Activated naive CD8-positive, alpha-beta T cell treated with anti-CD3 and anti-CD28 coated beads, Interleukin-2, amount 10 ng/mL, durations not matched to agents 7 days and 5 days (primary cell): ENCODE results near the gene PNKP. TPM values are rescaled to one million over a fixed set of nuclear protein-coding genes. Genes with fewer than 3 reads are reported as not detected.
A peak's percentile ranks its signal among the peaks of the same experiment; 100 is the strongest.

Source experiments
- ATAC-seq: fragments of 150-1000 bp; cut with Tn5 transposase; one replicate; pipeline ENCODE4 v1.10.0; 2021; ENCODE audit warnings: low read depth, moderate library complexity
- POLR2A ChIA-PET: fragments of 350-600 bp; sonication (Branson Sonifier 250); formaldehyde crosslinking; loops from one replicate; lab custom pipeline; 2021; ENCODE audit warnings: antibody characterized with exemption; lab: Charles Lee
- DNase-seq: peaks from one replicate; pipeline ENCODE4 v3.0.0; 2021
- H3K27ac Mint-ChIP-seq: one replicate; pipeline ENCODE4 v1.8.0; 2022; ENCODE audit warnings: mild to moderate bottlenecking, mixed read lengths
- H3K27me3 Mint-ChIP-seq: one replicate; pipeline ENCODE4 v1.8.0; 2022; ENCODE audit warnings: mild to moderate bottlenecking, moderate library complexity, mixed read lengths
- H3K36me3 Mint-ChIP-seq: one replicate; pipeline ENCODE4 v1.8.0; 2021; ENCODE audit warnings: mild to moderate bottlenecking, mixed read lengths
- H3K4me1 Mint-ChIP-seq: one replicate; pipeline ENCODE4 v1.8.0; 2021; ENCODE audit warnings: mixed read lengths
- H3K4me3 Mint-ChIP-seq: one replicate; pipeline ENCODE4 v1.8.0; 2022; ENCODE audit warnings: mild to moderate bottlenecking, moderate library complexity, mixed read lengths
- H3K9me3 Mint-ChIP-seq: one replicate; pipeline ENCODE4 v1.8.0; 2021; ENCODE audit warnings: mixed read lengths
- total RNA-seq, 2 experiments: library from RNA; stranded (reverse); gene quantifications; one replicate each; pipeline ENCODE4 v1.2.3, GENCODE V29; 2021

The PNKP gene
- total RNA-seq, 2 experiments from 2014 or later = 144 to 160 TPM

DNA sequence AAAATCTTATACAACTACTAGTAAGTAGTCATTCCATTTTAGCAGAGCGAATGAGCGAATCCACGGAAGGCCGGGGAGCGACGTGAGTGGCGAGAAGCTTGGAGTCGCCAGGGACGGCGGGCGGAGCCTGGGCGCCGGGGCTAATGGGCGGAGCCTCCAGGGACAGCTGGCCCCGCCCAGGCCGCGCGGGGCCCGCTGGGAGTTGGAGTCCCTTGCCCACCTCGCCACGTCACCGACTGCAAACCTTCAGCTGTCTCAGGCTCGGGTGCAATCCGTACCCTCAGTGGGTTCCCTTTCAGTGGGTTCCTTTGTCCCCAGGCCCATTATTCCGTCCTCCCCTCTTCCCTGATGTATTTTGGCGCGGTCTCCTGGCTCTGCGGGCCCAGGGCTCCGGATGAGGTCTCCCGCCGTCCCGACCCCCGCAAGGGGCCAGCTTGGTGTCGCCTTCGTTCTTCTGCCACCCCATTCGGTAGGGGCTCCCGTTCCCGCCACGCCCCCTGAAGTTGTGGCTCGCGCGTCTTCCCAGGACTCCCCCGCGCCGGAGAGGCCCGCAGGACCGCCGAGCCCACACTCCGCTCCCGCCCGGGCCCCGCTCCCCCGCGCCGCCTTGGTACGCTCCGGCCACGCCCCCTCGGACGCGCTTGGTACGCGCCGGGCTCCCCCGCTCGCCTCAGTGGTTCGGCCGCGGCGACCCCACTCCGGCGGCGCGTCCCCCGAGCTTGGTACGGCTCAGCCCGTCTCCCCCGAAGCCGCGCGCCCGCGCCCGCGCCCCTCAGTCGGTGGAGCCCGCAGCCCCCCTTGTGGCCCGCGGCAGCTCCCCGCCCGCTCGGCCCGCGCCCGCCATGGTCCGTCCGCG lies 16.7 kb downstream of the PNKP start, which contains the start of gene PTOV1:
Gene PTOV1, plus strand, starts transcription at position 673 of the 856 bp plus-strand sequence.
- Mint-ChIP-seq H3K27ac (peak within 1 kb of the TSS; percentile 94), H3K9me3 (peaks cover 1% of the 10 kb centered on the region), H3K4me3 (peak within 1 kb of the TSS; percentile 87), H3K36me3 (peaks cover 4% of the 10 kb centered on the region), H3K4me1 (peaks cover 34% of the 10 kb centered on the region), H3K27me3 (peaks cover 2% of the 10 kb centered on the region)
- ATAC-seq (peak; percentile 82), DNase-seq (peak; percentile 98)
- POLR2A ChIA-PET = interaction anchor here (0.6 to 4.3 kb wide), 18 partner anchors 13 to 355 kb away, joined by 3 to 23 read pairs (median 4); partner anchors contain the start of genes AKT1S1, AP2A1, ATF5 and FUZ

GRCh38 chr19:49850221-49850486 lies 17.2 kb downstream of the PNKP start:
- H3K27me3 Mint-ChIP-seq = peaks cover 2% of the 10 kb centered on the region
- peak overlapping the region; percentile 87 for H3K4me3 Mint-ChIP-seq
- peaks cover 31% of the 10 kb centered on the region for H3K4me1 Mint-ChIP-seq
- H3K36me3 Mint-ChIP-seq = peaks cover 4% of the 10 kb centered on the region
- ATAC-seq (peak; percentile 2), DNase-seq (no peak)
- POLR2A ChIA-PET = interaction anchor here (0.8 to 4.3 kb wide), 14 partner anchors 13 to 354 kb away, joined by 3 to 23 read pairs (median 4); partner anchors contain the start of genes AKT1S1, AP2A1, FUZ and MED25
- peak overlapping the region; percentile 94 for H3K27ac Mint-ChIP-seq
- H3K9me3 Mint-ChIP-seq = peaks cover 1% of the 10 kb centered on the region

DNA sequence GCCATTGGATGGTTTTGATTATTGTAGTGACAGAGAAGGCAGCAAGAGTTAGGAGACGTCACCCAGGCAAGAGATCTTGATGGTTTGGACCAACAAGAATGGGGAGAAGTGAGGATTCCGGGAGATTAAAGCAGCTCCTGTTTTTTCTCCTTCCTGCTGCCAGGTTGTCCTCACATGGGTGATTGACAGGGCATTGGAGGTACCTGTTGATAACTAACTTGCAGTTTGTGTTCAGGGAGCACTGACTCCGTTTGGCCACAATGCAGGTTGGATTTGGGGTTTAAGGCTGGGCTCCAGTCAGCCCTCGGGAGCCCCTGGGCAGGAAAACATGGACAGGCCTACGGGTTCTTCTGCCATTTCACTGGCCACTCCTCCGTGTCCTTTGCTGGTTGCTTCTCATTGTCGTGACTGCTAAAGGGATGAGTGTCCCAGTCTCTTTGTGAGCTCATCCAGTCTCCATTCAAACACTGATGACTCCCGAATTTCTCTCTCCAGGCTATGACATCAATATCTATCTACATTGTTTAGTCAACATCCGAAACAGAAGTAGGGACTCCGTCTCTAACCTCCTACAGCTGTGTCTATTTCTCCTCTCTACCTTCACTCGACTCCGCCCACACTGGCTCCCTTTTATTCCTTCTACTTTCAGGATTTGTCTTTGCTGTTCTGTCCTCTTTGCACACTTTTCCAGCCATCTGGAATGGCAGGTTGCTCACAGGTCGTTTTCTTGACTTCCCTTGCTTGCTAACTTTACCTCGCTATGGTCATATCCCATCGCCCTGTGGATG lies 17.7 kb downstream of the PNKP start:
- Mint-ChIP-seq H3K4me3 (peak overlapping the region; percentile 87), H3K36me3 (peaks cover 4% of the 10 kb centered on the region), H3K27ac (peak overlapping the region; percentile 75), H3K4me1 (peaks cover 31% of the 10 kb centered on the region), H3K27me3 (peaks cover 2% of the 10 kb centered on the region), H3K9me3 (peaks cover 1% of the 10 kb centered on the region)
- POLR2A ChIA-PET = interaction anchor here (0.8 to 4.3 kb wide), 13 partner anchors 8 to 173 kb away, joined by 3 to 23 read pairs (median 6); partner anchors contain the start of genes AP2A1, FUZ, MED25 and PNKP
- no peak for ATAC-seq
- DNase-seq = peak; percentile 23

GRCh38 chr19:49848938-49849337 lies 18.4 kb downstream of the PNKP start:
- DNase-seq (no peak), ATAC-seq (no peak)
- Mint-ChIP-seq H3K27ac (peak overlapping the region; percentile 75), H3K9me3 (peaks cover 1% of the 10 kb centered on the region), H3K4me1 (peaks cover 31% of the 10 kb centered on the region), H3K4me3 (peak overlapping the region; percentile 72), H3K36me3 (peaks cover 4% of the 10 kb centered on the region), H3K27me3 (peaks cover 2% of the 10 kb centered on the region)
- POLR2A ChIA-PET = interaction anchor here (1.1 to 4.3 kb wide), 8 partner anchors 9 to 41 kb away, joined by 3 to 23 read pairs (median 5); partner anchors contain the start of genes AKT1S1, FUZ, MED25 and PNKP

GRCh38 chr19:49847731-49848696 lies 19.4 kb downstream of the PNKP start:
- Mint-ChIP-seq H3K27ac (peak overlapping the region; percentile 75), H3K36me3 (peaks cover 4% of the 10 kb centered on the region), H3K9me3 (peaks cover 1% of the 10 kb centered on the region), H3K27me3 (peaks cover 2% of the 10 kb centered on the region), H3K4me3 (peak overlapping the region; percentile 48), H3K4me1 (peaks cover 31% of the 10 kb centered on the region)
- POLR2A ChIA-PET = interaction anchor here (1.0 to 4.3 kb wide), 9 partner anchors 10 to 81 kb away, joined by 3 to 23 read pairs (median 4); partner anchors contain the start of genes AKT1S1, AP2A1, FUZ and MED25
- no peak for ATAC-seq
- no peak for DNase-seq

- peaks cover 22% of the 10 kb centered on the region for H3K4me1 Mint-ChIP-seq
- DNase-seq = no peak
- no peak overlapping the region for H3K27ac Mint-ChIP-seq
- POLR2A ChIA-PET = no interaction called here
- H3K27me3 Mint-ChIP-seq = peaks cover 2% of the 10 kb centered on the region
- H3K4me3 Mint-ChIP-seq = no peak overlapping the region
- H3K9me3 Mint-ChIP-seq = peaks cover 1% of the 10 kb centered on the region
- no peak for ATAC-seq
- peaks cover 4% of the 10 kb centered on the region for H3K36me3 Mint-ChIP-seq
Observed at GRCh38 chr19:49846408-49846807, 21.0 kb downstream of the PNKP start.

- no peak overlapping the region for H3K4me3 Mint-ChIP-seq
- no peak for DNase-seq
- POLR2A ChIA-PET = no interaction called here
- H3K4me1 Mint-ChIP-seq = peaks cover 22% of the 10 kb centered on the region
- peaks cover 2% of the 10 kb centered on the region for H3K27me3 Mint-ChIP-seq
- H3K36me3 Mint-ChIP-seq = peaks cover 8% of the 10 kb centered on the region
- H3K27ac Mint-ChIP-seq = no peak overlapping the region
- ATAC-seq = no peak
- H3K9me3 Mint-ChIP-seq = peaks cover 1% of the 10 kb centered on the region
Observed at GRCh38 chr19:49845414-49845813, 22.0 kb downstream of the PNKP start.

DNA sequence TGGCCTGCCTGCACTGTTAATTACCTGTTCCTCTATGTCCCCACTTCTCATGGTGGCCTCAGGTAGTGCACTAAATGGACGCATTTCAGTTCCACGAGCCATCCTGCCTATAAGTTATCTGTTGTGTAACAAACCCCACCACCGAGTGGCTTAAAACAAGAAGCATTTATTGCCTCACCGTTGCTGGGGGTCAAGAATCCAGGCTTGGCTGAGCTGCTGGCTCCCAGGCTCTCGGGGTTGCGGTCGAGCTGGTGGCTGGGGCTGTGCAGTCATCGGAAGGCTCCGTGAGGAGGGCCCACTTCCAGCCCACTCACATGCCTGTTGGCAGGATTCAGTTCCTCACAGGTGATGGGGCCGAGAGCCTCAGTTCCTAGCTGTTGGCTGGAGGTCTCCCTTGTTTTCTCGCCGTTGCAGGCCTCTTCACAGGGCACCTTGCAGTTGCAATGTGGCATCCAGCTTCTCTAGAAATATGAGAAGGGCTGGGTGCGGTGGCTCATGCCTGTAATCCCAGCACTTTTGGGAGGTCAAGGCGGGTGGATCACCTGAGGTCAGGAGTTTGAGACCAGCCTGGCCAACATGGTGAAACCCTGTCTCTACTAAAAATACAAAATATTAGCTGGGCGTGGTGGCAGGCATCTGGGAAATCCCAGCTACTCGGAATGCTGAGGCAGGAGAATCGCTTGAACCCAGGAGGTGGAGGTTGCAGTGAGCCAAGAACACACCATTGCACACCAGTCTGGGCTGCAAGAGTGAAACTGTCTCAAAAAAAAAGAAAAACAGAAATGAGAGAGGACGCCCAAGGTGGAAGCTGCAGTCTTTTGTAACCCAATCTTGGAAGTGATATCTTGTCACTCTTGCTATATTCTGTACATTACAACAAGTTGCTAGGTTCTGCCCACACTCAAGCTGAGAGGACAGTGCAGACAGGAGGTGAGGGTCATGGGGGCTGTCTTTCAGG lies 23.0 kb downstream of the PNKP start:
- Mint-ChIP-seq H3K4me3 (no peak overlapping the region), H3K4me1 (peaks cover 16% of the 10 kb centered on the region), H3K9me3 (peaks cover 1% of the 10 kb centered on the region), H3K27ac (no peak overlapping the region), H3K36me3 (peaks cover 8% of the 10 kb centered on the region), H3K27me3 (peaks cover 2% of the 10 kb centered on the region)
- POLR2A ChIA-PET = no interaction called here
- DNase-seq (no peak), ATAC-seq (no peak)

GRCh38 chr19:49843265-49843664 lies 24.1 kb downstream of the PNKP start:
- no peak for ATAC-seq

DNA sequence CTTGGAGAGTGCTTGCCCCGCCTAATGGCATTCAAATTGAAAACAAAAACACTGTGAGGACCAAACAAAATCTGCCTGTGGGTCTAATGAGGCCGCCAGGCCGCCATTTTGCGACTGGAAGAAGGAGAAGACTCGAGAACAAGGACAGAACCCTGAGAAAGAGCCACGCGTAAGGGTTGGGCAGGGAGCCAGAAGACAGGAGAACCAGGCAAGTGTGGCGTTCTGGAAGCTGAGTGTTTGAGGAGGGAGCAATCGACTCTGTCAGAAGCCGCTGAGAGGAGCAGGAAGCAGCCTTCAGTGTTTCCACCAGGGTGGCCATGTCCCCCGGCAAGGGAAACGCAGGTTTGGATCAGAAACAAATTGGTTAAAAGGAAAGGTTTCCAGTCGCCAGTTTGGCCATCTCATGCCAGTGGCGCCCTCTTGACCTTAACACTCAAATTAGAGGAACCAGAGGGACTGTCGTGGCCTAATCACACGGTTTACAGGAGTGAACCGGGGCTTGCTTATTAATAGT lies 26.6 kb downstream of the PNKP start:
- no peak for DNase-seq
- no peak for ATAC-seq
- Mint-ChIP-seq H3K27me3 (no peaks in the 10 kb centered on the region), H3K4me3 (no peak overlapping the region), H3K4me1 (peaks cover 10% of the 10 kb centered on the region), H3K27ac (no peak overlapping the region), H3K36me3 (peaks cover 19% of the 10 kb centered on the region), H3K9me3 (no peaks in the 10 kb centered on the region)
- POLR2A ChIA-PET = no interaction called here

More at GRCh38 chr19:49843265-49843664, 24.1 kb downstream of the PNKP start:
- Mint-ChIP-seq H3K4me1 (peaks cover 8% of the 10 kb centered on the region), H3K27me3 (peaks cover 2% of the 10 kb centered on the region), H3K4me3 (no peak overlapping the region), H3K36me3 (peaks cover 14% of the 10 kb centered on the region), H3K27ac (no peak overlapping the region), H3K9me3 (no peaks in the 10 kb centered on the region)
- POLR2A ChIA-PET = no interaction called here
- no peak for DNase-seq

DNA sequence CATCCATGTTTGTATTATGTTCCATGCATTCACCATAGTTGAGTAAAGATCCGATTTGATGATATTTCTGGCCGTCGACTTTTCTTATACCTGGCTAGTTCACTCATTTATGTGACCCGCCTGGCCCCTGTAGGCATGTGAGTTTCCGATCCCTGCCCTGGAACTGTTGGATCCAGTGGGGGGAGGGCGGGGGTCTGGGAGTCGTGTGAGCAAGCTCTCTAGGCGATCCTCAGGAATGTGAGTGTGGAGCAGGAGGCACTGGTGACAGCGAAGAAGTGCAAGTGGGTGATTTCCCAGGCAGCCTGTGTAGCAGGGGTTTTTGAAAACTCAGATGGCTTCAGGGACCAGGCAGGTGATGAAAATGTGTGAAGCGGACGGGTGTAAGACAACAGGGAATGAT lies 27.1 kb downstream of the PNKP start:
- Mint-ChIP-seq H3K27me3 (no peaks in the 10 kb centered on the region), H3K4me3 (no peak overlapping the region), H3K27ac (no peak overlapping the region), H3K36me3 (peaks cover 19% of the 10 kb centered on the region), H3K9me3 (no peaks in the 10 kb centered on the region), H3K4me1 (peaks cover 10% of the 10 kb centered on the region)
- POLR2A ChIA-PET = no interaction called here
- DNase-seq (no peak), ATAC-seq (no peak)
